Activated CD8-positive, alpha-beta memory T cell treated with anti-CD3 and anti-CD28 coated beads, Interleukin-2, amount 50 U/mL, for 24 hours (primary cell): ENCODE data around the gene OAT.
"Not testable (repeated sequence)": the region's sequence is repeated elsewhere in the genome, so short reads cannot be mapped to it uniquely, and the experiment has no call there.

Experiments used
- DNase-seq: peaks from one replicate; pipeline ENCODE4 v3.0.0-alpha.2; 2020; ENCODE audit errors: extremely low read depth

OAT gene

GRCh38 chr10:124378881-124379471 is 39.7 kb downstream of the OAT start:
- no peak for DNase-seq

GRCh38 chr10:124378271-124378670 is 40.5 kb downstream of the OAT start:
- no peak for DNase-seq

GRCh38 chr10:124377101-124377500 is 41.6 kb downstream of the OAT start:
- DNase-seq = no peak

GRCh38 chr10:124376411-124376810 is 42.3 kb downstream of the OAT start:
- no peak for DNase-seq

GRCh38 chr10:124375691-124376090 is 43.0 kb downstream of the OAT start:
- no peak for DNase-seq

GRCh38 chr10:124375353-124375614 is 43.4 kb downstream of the OAT start:
- no peak for DNase-seq

- DNase-seq = no peak
Measured at GRCh38 chr10:124374535-124375352, 44.0 kb downstream of the OAT start.

- DNase-seq = no peak
Measured at GRCh38 chr10:124372899-124373298, 45.8 kb downstream of the OAT start.

- no peak for DNase-seq
Measured at GRCh38 chr10:124370426-124370825, 48.3 kb downstream of the OAT start.

GRCh38 chr10:124369986-124370385 is 48.7 kb downstream of the OAT start:
- DNase-seq = no peak

GRCh38 chr10:124369533-124369932 is 49.2 kb downstream of the OAT start:
- DNase-seq = not testable (repeated sequence)

- DNase-seq = no peak
Measured at GRCh38 chr10:124369066-124369465, 49.7 kb downstream of the OAT start.

- DNase-seq = no peak
Measured at GRCh38 chr10:124367936-124368335, 50.8 kb downstream of the OAT start.

GRCh38 chr10:124367414-124367813 is 51.3 kb downstream of the OAT start:
- no peak for DNase-seq

- no peak for DNase-seq
Measured at GRCh38 chr10:124366825-124367224, 51.9 kb downstream of the OAT start.

GRCh38 chr10:124366343-124366742 is 52.4 kb downstream of the OAT start:
- no peak for DNase-seq

- no peak for DNase-seq
Measured at GRCh38 chr10:124364674-124365073, 54.0 kb downstream of the OAT start.

- DNase-seq = no peak
Measured at GRCh38 chr10:124362568-124362967, 56.2 kb downstream of the OAT start.

GRCh38 chr10:124359336-124359832 is 59.3 kb downstream of the OAT start:
- no peak for DNase-seq

- DNase-seq = no peak
Measured at GRCh38 chr10:124357561-124357885, 61.2 kb downstream of the OAT start.

- DNase-seq = no peak
Measured at GRCh38 chr10:124356701-124357560, 61.8 kb downstream of the OAT start.
